Caki2 (cell line): Measurements from ENCODE around the gene SH3BP5. TPM values are rescaled to one million over a fixed set of nuclear protein-coding genes. Genes with fewer than 3 reads are reported as not detected.
"Not testable (repeated sequence)": the region's sequence is repeated elsewhere in the genome, so short reads cannot be mapped to it uniquely, and the experiment has no call there.

Experiments
- DNase-seq: peaks from one replicate; pipeline ENCODE4 v3.0.0-alpha.2; 2015; ENCODE audit warnings: low read depth
- in situ Hi-C: cut with HindIII; loops from 2 replicates; pipeline ENCODE4 v1.10.0; 2016; ENCODE audit warnings: low sequenced_read_pairs, low pct_unique_long_range_greater_than_20kb, mixed read lengths
- total RNA-seq: library from RNA; depleted of rRNA; stranded (reverse); fragments of >200 nt; shearing (Covaris generic); gene quantifications from 2 replicates; pipeline ENCODE4 v1.2.3, GENCODE V29; 2014; ENCODE audit warnings: low replicate concordance; rRNA removed

The SH3BP5 gene, protein sequence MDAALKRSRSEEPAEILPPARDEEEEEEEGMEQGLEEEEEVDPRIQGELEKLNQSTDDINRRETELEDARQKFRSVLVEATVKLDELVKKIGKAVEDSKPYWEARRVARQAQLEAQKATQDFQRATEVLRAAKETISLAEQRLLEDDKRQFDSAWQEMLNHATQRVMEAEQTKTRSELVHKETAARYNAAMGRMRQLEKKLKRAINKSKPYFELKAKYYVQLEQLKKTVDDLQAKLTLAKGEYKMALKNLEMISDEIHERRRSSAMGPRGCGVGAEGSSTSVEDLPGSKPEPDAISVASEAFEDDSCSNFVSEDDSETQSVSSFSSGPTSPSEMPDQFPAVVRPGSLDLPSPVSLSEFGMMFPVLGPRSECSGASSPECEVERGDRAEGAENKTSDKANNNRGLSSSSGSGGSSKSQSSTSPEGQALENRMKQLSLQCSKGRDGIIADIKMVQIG
- total RNA-seq: 0.84 and 4.3 TPM in 2 replicates

DNA sequence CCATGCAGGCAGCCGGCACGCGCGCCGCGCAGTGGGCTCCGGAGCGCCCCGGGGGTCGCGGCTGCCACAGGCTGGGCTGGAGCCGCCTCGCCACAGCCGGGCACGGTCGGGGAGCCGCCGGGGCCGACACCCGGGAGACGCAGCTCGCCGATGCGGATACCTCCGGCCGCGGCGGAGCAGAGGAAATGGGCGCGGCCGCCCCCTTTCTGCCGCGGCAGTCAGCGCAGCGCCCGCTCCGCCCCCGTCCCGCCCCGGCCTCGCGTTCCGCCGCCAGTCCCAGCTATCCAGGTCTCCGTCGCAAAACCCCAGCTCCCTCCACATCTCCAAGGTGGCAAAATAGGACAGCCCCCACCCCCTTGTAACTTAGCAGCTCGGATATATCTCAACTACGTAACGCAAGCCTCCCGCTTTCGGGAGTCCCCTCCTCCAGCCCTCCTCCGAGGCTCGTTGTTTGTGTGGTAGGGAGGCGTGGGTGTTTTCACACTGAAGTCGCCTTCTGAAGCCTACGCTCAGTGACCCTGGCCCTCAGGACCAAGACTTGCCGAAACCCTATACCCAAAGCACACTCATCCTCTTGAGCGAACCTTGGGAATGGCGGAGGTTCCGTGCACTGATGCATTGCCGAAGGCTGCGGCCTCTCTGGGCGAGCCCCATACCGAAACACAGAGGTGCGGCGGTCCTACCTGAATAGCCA, at the start of gene SH3BP5:
Gene SH3BP5, minus strand, starts transcription at position 182 of the 694 bp plus-strand sequence. Its CDS starts 178 bp downstream, at position 4.
- peak; percentile 65 for DNase-seq
- in situ Hi-C loops: no loop called here

DNA sequence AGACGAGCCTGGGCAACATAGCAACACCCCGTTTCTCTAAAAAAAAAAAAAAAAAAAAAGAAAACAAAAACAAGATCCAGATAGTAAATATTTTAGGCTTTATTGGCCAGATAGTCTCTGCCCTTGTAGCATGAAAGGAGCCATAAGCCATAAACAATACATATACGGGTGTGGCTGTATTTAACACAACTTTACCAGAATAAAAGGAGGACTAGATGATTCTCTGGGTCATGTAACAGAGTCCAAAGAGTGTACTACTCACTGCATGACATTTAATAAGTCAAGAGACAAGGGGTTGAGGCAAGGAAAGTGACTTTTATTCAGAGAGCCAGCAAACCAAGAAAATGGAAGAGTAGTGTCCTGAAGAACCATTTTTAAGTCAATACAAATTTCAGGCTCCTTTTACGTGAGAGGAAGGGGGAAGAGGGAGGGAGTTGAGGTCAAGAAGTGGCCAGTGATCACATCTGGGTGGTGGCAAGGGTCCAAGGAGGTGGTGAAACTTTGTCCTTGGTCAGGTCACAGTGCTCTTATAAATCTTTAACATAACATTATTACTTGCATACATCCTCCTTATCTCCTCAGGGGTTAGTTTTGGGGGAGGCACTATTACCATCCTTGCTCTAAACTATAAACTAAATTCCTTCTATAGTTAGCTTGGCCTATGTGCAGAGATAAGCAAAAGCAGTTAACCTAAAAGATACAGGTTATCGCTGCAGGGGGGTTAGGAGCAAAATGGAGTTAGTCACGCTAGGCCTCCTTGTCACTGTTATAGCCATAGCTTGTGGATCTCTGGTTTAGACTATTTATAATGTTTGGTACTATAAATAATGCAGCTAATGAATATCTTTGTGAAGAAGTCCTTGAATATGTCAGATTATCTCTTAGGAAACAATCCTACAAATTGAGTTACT, 48.8 kb upstream of the SH3BP5 start:
- in situ Hi-C loops: no loop called here
- no peak for DNase-seq

DNA sequence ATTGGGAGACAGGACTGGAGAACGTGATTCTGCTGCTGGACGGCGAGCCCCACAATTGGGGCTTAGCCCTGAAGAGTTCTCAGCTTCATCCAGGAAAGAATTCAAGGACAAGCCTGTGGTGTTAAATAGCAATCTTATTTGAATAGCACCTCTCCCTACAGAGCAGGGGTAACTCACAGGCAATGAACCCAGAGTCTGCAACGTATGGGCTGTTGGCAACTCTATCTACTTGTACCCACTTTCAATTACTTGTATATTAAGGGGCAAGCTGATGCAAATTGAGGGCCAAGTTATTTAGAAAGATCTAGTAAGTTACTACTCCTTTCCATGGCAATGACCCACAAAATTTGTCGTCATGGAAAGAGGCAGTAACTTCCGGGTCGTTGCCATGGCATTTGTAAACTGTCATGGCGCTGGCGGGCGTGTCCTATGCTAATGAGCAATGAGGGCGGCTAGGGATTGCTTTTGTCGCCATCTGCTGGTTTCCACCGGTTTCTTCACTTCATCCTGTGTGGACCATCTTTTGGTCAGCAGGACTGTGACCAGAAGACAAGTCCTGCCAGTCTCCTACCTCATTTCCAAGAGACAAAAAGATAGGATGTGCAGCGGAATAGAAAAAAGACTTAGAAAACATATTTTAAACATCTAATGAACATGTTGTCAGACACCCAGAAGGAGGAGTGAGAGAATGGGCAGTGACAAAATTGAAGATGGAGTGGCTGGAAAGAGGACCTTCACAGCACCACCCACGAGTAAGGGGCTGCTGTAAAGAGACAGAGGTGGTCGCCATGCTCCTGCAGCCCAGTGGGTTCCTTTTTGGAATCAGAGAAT, 45.8 kb upstream of the SH3BP5 start:
- in situ Hi-C loops: no loop called here
- DNase-seq: peak; percentile 85

DNA sequence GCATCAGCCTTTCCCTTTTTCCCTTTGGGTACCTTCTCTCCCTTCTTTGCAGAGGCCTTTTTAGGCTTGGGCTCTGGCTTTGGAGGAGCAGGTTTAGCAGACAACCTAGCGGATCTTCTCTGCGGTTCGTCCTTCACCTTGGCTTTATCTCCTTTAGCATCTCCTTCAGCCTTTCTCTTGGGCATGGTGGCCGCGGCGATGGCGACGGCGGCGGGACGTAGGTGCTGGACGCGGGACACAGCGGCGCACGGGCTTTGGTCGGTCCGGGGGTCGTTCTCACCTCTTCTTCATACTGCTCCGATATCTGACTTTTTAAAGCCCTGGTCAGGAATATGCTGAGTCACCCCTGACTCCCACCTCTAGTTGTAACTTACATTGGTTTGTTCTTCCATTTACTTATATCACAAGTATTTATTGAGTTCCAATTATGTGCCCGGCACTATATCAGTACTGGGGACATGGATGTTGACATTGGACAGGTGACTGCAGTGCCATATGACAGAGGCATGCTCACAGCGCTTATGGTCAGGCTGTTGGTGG, 43.1 kb upstream of the SH3BP5 start:
- in situ Hi-C loops: no loop called here
- DNase-seq: no peak

DNA sequence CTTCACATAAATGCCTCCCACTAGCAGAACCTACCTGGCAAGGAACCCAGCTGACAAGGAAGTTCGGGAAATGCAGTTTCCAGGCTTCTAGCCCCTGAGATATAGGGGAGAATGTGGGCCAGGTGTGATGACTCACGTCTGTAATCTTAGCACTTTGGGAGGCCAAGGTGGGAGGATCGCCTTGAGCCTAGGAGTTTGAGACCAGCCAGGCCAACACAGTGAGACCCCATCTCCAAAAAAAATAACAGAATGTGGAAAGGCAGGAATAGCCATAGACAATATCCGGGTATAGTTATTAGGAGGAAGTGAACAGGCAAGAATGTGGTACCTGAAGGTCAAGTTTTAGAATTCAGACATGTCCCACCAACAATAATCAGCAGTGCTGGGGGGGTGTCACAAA, 40.5 kb upstream of the SH3BP5 start:
- in situ Hi-C loops: no loop called here
- no peak for DNase-seq

DNA sequence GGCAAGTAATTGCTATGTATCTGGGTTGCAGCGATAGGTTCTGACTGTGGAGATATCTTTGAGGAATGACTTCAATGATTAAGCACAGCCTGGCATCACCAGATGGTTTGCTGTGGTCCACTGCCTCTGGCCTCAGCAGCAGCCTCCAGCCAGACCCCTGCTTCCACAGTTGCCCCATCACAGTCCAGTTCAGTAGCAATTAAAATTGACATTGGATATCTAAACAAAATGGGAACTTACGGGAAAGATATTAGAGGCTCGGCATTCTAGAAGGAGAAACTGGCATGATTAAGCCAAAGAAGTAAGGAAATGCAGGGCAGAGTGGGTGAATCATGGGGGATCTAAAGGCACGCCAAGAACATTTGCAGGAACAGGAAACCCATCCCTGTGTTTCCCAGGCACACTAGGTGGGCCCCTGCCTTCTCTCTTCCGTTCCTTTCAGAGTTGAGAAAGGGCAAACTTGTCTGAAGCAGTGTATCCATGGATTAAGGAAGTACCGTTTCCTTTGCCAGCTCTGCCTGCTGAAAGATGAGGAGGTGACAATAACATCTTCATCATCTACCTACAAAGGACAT, 36.3 kb upstream of the SH3BP5 start:
- in situ Hi-C loops: no loop called here
- no peak for DNase-seq

DNA sequence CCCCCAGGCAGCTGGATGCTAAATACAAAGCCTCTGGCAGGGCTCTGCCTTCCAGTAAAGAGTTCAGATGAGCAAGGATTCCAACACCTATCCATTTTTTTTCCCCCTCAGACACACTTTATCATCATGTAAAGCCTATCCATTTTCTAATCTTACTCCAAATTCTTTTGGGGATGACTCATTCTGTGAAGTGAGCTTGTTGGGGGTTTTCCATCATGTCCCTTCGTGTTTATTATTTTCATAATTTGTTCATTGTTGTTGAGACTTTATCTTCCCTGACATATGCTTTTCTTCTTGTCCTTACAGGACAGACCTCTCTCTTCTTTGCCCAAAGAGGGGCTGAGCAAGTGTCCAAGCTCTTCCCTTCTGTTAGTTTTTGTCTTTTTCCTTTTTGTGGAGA, 34.7 kb upstream of the SH3BP5 start:
- DNase-seq: no peak
- in situ Hi-C loops: no loop called here

DNA sequence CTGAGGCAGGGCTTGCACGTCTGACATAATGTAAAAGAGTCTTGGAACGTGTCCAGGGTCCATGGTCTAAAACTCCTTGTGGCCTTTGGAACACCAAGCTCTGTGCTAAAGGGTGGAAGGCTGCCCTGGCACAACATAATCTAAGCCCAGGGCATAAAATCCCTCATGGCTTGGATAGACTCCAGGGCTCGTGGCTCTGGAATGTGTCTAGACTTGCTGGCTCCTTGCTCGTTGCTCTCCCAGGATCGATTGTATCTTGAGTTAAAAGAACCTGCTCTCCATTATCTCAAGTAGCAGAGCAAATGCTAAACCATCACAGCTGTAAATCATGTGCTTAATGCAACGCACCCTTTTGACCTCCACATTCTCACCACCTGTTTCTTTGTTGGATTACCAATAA, 31.7 kb upstream of the SH3BP5 start:
- DNase-seq, in situ Hi-C loops: not testable (repeated sequence)

DNA sequence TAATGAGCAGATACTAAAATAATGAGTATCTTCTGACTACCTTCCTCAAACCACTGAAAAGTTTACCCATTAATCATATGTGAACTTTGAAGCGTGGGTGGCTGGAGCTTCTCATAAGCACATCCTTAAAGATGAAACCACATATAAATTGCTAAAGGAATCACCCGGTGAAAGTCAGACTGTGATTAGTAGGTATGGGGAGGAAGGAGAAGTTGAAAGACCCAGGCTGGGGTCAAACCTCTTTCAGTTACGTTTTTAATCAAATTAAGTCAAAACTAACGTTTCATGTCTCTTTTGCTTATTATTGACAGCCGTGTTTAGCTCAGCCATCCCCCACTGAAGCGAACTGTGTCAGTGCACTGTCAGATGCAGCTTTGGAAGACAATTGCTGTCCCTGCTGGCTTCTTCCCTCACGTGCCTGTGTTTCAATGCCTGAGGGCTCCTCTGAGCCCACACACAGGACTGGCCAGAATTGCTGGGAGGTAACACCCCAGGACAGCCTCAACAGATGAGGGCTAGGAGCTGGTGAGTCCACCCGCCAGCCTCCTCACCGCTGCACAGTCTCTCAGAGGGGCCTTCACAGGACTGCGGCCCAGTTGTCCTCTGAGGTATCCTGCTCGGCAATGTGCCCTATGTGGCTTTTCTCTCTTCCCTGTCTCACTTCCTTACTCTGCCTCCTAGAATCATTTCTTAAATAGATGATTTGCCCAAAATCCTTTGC, 29.3 kb upstream of the SH3BP5 start:
- in situ Hi-C loops: no loop called here
- no peak for DNase-seq

DNA sequence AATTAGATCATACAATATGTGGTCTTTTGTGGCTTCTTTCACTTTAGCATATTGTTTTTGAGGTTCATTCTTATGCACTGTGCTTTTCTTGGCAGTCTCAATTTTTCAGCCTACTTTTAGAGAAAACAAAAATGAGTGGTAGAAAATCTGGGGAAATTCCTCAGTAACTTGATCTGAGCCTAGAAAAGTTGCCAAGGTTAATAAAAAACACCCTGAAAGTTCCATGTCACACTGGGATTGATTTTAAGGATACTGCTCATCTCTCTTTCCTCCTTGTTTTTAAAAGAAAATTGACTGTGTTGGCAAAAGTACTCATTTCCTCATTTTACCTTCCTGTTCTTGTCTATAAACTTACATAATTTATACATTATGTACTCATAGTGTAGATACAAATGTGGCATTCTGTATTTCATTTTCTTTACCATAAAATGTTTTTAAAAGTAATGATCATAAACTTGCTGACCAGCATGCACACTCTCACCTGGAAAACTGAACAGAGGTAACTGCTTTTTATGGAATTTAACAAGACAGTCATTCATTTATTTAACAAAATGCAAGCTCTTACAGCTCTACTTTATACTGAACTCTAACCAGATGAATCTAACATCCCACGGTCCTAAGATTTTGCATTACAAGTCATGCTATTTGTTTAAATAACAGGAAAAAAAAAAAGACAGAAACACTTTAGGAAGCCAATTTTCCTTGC, 28.6 kb upstream of the SH3BP5 start:
- DNase-seq: no peak
- in situ Hi-C loops: no loop called here

DNA sequence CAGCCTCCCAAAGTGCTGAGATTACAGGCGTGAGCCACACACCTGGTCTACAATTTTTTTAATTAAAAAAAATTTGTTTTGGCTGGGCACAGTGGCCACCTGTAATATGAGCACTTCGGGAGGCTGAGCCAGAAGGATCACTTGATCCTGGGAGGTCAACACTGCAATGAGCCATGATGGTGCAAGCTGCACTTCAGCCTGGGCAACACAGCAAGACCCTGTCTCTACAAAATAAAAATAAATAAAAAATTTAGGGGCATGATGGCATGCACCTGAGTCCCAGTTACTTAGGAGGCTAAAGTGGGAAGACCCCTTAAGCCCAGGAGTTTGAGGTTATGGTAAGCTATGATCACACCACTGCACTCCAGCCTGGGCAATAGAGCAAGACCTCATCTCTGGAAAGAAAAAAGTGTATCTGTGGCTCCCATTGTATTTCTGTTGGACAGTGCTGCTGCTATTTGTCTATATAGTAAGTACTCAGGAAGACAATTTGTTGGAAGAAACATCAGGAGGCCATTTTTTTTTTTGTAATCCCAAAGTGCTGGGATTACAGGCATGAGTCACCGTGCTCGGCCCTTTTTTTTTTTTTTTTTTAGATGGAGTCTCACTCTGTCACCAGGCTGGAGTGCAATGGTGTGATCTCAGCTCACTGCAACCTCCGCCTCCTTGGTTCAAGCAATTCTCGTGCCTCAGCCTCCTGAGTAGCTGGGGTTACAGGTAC, 27.5 kb upstream of the SH3BP5 start:
- no peak for DNase-seq
- in situ Hi-C loops: no loop called here

DNA sequence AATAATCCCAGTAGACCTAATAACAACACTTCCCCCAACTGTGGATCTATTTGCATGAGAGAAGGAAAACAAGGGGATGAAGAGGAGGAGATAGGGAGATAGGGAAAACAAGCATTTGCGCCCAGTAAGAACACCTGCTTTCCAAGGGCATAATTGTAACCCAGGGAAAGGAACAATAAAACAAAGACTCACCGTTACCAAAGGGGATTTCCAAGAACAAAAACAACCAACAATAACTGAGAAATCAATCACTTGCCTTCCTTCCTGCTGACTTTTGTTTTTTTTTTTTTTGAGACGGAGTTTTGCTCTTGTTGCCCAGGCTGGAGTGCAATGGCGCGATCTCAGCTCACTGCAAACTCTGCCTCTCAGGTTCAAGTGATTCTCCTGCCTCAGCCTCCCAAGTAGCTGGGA, 24.3 kb upstream of the SH3BP5 start:
- DNase-seq, in situ Hi-C loops: not testable (repeated sequence)

DNA sequence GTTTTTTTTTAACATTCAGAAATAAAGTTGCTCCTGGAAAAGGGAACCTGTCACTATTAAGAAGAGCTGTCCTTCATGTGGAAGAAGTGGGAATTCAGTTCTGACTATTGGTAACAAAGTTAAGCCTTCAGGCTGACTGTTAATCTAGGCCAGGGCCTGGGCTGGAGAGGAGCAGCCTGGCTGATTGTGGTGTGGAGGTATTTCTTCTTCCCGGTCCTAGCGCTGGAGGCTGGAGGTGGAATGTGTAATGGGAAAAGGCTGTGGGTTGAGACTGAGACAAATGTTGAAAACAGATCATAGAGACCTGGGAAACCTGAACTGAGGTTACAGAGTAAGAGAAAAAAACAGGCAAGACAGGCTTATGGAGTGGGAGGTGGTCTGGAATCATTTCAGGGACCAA, 23.8 kb upstream of the SH3BP5 start:
- no peak for DNase-seq

DNA sequence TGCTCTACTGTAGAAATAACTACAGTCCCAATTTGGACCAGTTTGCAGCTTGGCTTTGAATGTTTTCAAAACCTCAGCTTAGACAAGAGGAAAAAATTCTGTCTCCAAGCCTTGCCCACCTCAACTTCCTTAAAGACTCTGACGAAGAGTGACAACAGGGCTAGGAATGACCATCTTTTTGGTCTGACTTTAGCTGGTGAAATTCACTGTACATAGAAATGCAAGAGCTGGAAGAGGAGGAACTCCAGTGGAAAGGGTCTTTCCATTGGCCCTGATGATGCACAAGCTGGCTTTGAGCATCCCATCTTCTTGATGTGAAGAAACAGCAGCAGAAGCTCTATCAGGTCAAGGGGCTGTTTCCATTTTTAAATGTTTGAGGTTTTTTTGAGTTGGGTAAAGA, 22.7 kb upstream of the SH3BP5 start:
- in situ Hi-C loops: no loop called here
- no peak for DNase-seq

More for the DNA sequence above, 23.8 kb upstream of the SH3BP5 start:
- in situ Hi-C loops: no loop called here

DNA sequence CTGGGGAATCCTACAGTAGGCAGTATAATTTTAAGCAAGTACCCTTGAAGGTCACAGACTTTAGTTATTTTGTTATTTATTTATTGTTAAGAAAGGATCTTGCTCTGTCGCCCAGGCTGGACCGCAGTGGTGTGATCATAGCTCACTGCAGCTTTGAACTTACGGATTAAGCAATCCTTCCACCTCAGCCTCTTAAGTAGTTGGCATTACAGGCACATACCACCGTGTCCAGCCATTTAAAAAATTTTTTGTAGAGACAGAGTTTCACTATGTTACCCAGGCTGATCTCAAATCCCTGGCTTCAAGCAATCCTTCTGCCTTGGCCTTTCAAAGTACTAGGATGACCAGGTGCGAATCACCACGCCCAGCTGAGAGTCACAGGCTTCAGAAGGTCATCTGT, 22.1 kb upstream of the SH3BP5 start:
- in situ Hi-C loops: no loop called here
- DNase-seq: no peak
